Bone marrow (tissue), 2 donors: Measurements from ENCODE around the gene TPK1.
"Not testable (repeated sequence)": the region's sequence is repeated elsewhere in the genome, so short reads cannot be mapped to it uniquely, and the experiment has no call there.

Experiments used
- DNase-seq, 2 donors: peaks; one replicate each; lab custom pipeline; 2025; lab: John Stamatoyannopoulos, UW

Gene TPK1

DNA sequence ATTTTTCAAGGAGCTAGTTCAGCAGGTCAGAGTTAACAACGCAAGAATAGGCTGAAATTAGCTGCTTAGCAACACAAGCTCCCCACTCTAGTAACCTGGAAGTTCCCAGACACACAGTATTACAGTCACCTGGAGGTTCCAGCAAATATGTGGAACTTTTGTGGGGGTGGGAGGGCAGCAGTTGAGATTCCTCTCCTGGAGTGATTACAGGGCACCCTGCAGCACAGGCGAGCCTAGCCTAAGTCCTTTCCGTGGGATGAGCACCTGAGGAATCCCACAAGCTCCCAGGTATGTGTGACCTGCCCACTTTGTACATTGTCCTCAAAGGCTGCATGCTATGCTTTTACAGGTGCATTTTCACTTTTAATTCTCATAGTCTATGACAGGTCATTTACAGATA lies 13.6 kb downstream of the TPK1 start:
- no peak for DNase-seq

DNA sequence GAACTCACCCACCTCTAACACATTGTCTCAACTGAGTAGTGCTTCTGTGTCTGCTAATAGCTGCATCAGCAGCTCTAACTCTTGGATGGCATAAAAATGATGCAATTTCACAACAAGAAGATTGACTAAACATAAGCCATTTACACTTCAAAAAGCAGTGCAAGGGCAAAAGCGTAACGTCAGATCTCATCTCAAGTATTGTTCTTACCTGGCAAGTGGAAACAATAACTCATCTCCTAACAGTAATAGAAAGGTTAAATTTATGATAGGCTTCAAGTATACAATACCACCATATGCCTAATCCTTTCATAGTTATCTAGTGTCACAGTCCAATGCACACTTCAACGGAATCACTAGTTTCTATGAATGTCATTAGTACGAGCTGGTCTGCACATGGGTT lies 14.8 kb downstream of the TPK1 start:
- DNase-seq: no peak

DNA sequence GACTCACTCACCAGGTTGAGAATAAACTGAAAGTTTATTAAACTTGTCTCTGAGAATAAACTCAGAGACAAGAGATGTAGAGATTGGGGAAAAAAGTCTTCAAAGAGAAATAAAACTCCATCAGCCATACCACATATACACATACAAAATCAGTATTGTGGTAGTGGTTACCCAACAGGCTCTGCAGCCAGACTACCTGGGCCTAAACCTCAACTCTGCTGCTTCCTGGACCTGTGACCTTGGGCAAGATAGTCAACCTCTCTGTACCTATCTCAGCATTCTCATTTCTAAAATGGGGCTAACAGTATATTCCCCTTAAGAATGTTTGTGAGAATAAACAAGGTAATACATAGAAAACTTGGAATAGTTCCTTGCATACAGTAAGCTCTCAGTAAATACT lies 15.3 kb downstream of the TPK1 start:
- no peak for DNase-seq

DNA sequence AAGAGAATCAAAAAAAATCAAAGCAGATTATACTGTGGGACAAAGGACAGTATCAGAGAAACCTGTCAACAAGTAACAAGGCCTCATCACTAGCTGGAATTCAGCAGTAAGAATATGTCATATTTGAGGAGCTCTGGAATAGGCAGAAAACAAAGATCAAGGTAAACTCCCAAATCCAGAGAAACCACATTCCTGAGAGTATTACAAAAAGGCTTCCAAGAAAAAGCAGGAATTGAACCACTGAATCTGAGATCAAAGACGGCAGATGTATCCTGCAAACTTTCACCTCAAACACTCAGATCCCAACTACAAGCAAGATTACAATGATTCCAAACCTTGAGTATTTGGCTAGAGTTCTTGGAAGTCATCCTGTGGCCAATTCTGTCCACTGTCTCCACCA lies 16.3 kb downstream of the TPK1 start:
- DNase-seq: no peak

DNA sequence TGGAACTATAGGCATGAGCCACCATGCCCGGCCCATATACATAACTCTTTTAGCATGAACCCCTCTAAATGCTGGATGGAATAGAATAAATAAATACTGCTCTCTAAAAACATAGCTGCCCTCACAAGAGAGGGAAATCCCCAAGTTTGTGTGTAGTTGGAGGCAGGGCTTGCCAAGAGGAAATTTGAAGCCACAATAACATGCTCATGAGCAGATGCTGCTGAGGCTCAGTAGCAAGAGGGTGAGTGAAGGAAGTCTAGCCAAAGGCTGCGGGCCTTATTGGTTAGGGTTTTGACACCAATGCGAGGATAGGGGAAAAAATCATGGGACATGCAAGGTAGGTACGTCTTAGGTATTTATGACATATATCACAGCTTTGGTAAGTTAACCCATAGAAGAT lies 17.3 kb downstream of the TPK1 start:
- no peak for DNase-seq

DNA sequence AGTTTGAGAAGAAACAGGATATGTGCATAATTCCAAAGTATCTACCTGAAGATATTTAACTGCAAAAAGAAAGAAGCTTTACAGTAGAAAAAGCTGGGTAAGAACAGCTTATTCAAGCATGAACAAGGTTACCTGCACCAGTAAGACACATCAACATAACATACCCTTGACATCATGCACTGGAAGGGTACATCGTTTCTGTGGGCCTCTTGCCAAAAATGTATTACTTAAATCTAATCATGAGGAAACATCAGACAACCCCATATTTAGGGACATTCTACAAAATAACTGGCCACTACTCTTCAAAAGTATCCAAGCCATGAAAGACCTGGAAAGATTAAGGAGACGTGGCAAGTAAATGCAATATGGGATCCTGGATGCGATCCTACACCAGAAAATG lies 18.9 kb downstream of the TPK1 start:
- no peak for DNase-seq

DNA sequence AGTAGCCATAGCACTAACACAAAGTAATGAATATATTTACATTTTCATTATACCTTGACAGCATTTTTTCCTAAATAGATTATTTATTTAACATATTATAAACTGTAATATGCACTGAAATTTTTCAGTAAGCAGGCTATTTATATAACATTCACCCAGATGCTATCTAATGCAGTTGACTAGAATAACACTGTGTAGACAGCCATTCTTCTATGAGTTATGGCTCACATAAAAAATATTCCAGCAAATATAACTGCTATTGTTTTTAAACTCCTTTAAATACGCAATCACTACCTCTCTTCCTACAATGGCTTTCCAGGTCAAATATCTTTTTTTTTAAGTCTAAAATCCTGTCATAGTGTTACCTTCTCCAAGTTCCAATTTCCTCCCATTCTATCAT lies 21.6 kb downstream of the TPK1 start:
- DNase-seq: no peak

DNA sequence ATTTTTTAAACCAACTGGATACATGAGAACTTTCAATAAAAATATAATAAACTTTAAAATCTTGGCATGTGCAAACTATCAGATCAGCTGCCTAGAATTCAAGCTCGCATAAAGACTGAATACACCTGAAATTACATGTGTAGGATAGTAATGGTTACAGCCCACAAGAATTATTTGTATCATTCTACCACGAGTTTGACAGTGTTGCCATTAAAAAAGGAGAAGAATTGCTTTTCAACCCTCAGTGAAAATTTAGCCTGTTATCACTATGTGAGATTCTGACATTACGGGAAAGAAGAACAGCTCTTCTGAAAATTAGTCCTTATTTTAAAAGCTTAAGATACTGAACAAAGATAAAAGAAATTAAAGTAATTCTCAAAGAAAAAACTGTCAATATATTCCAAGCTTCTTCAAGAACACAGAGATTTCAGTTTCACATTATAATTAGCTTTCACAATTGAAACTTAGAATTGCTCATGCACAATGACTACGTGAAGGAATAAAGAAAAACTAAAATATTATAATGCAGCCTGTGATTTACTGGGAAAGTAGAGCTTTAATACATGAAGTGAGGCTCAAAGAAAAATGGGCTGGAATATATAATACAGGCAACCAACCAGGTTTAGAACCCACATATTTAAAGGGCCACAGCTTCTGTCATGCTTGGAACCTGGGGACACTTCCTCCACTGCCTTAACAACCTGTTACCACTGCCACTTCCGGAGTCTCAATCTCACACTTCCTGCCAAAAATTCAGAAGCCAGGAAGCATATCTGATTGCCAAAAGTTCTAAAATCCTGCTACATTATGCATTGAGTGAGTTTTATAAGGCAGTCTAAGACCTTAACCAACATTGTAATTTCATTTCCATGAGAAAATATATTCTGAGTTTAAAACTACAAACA lies 23.2 kb downstream of the TPK1 start:
- DNase-seq: no peak

DNA sequence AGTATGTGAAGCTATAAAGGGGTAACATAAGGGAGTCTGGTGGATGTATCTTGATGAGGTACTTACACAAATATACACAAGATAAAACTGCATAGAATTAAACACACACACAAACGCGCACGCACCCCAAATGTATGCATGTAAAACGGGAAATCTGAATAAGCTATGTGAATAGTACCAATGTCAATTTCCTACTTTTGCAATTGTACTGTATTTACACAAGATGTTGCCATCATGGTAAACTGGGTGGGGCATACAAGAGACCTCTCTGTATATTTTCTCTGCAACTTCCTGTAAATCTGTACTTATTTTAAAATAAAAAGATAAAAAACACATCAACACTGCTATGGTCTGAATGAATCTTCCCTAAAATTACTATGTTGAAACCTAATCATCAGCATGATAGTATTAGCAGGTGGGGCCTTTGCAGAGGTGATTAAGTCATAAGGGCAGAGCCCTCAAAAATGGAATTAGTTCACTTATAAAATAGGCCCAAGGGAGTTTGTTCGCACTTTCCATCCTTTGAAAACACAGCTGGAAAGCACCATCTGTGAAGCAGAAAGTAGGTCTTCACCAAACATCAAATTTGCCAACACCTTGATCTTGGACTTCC lies 30.1 kb downstream of the TPK1 start:
- DNase-seq: no peak

DNA sequence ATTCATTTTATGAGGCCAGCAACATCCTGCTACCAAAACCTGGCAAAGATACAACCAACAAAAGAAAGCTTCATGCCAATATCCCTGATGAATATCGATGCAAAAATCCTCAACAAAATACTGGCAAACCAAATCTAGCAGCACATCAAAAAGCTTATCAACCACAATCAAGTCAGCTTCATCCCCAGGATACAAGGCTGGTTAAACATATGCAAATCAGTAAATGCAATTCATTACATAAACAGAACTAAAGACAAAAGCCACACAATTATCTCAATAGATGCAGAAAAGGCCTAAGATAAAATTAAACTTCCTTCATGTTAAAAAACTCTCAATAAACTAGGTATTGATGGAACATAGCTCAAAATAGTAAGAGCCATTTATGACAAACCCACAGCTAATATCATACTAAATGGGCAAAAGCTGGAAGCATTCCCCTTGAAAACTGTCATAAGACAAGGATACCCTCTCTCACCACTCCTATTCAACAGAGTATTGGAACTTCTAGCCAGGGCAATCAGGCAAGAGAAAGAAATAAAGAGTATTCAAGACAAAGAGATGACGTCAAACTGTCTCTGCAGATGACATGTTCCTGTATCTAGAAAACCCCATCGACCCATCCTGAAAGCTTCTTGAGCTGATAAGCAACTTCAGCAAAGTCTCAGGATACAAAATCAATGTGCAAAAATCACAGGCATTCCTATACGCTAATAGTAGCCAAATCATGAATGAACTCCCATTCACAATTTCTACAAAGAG lies 35.0 kb downstream of the TPK1 start:
- DNase-seq: not testable (repeated sequence)

DNA sequence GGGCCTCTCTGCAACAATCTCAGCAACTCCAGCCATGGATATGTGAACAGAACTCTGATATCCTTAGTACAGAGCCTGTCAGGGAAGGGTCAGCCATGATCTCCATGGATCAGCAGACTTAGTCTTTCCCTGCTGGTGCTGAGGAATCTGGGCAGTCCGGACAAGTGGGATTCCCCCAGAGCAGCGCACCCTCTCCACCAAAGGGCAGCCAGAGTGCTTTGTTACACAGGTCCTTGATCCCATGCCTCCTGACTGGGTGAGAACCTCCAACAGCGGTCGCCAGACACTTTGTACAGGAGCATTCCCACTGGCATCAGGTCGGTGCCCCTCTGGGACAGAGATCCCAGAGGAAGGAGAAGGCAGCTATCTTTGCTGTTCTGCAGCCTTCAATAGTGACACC lies 38.9 kb downstream of the TPK1 start:
- no peak for DNase-seq

DNA sequence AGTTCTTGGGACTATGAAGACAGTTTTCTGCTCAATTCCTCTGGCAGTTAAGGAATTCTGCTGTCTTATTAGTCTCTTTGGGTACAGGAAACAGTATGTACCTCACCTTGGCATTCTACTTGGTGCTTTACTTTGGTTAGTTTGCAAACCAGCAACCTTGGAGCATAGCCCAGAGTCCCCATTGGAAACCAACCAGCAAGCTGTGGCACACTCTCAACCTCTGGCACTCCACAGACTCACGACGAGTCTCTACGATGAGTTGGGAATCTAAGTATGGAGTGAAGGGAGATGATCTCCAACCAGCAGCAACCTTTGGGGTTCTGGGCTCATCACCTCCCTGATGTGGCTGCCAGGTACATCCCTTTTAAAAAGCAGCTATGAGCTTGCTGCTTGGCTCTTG lies 43.8 kb downstream of the TPK1 start:
- no peak for DNase-seq

DNA sequence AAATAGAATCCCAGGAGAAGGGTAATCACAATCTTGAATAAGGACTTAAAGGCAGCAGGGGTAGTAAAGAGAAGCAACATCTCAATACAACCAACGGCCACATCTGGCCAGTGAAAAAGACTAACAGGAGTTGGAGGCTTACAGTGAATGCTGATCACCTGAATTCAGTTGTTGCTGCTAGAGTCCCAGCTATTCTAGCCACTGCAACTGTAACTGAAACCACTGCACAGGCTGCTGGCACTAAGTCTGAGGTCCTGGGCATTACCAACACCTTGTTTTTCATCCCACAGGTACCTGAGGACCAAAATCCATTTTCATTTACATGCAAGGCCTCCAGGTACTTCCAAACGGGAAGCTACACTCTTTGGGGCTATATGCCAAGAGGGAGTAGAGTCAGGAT lies 44.4 kb downstream of the TPK1 start:
- DNase-seq: no peak

DNA sequence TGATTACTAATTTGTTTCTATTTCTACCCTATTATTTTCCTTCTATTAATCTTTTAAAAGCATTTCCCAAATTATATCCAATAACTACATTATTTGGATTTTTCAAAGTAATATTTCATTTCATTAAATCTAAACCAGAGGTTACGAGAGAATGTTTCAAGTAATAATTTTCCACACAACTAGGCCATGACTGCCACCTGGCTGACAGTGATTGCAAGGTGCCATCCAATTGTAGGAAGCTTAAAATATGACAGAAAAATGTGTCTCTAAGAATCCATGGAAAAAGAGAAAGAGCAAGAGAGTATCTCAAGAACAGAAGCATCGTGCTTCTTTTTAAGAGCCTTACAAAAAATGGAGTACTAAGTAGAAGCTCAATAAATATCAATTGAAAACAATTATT lies 48.7 kb downstream of the TPK1 start:
- no peak for DNase-seq

DNA sequence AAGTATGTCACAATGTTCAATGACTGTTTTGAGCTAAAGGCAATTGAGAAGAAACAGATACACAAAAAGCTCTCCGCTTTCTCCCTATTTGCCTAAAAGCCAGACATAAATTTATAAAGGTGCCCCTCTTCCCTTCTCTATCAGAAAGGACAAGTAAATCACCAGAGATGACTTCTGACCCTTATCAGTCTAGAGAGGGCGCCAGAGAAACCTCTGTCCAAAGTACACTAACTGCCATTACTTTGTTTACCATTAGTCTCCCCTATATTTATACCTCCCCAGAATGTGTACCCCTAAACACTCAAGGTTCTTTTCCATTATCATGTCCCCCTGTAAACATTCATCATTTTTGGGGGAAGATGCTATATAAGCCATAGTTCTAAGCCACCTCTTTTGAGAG lies 49.3 kb downstream of the TPK1 start:
- no peak for DNase-seq

DNA sequence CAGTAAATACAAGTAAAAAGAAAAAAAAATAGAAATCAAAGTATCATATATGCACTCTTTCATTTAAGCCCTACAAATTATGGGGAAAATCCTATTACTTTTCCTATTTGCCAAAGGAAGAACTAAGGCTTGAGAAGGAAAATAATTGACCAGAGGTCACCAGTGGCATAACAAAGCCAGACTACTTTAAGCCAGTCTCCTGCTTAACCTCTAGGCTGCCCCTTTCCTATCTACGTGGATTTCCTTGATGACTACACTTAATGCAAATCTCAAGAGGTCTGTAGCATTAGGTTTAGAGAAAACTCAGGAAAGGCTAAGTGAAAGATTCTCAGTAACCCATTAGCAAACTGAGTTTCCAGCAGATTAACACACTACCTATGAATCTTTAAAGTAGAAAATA lies 49.8 kb downstream of the TPK1 start:
- DNase-seq: no peak

DNA sequence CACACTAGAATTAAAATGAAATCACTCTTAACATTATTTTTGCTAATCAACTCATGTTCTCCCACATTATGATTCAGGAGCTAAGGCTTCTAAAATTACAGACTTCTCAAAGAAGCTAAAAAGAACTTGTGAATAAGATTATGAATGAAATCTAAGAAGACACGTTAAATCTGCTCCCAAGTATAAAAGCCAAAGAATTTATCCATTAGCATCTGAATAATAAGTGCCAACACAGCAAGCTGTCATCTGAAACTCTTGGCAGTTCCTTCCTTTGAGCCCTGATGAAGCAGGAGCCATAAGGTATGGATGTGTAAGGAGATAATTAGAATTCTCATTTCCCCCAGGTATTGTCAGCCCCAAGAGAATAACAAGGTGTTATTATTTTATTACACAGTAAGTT lies 50.3 kb downstream of the TPK1 start:
- no peak for DNase-seq

DNA sequence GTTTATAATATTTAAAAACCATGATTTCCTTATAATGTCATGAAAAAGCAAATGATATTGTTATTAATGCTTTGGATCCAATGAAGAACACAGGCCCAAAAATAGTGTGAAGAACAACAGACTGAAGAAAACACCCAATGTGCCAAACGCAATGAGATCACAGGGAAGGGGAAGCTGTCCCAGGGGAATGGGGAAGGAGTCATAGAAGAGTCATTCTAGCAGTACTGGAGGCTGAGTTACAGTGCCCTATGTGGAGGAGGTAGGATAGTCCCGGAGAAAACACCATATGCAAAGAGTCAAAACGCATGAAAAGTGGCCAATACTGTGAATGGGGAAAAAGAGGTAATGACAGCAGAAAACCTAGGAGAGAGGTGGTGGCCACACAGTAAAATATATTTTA lies 50.9 kb downstream of the TPK1 start:
- DNase-seq: no peak

DNA sequence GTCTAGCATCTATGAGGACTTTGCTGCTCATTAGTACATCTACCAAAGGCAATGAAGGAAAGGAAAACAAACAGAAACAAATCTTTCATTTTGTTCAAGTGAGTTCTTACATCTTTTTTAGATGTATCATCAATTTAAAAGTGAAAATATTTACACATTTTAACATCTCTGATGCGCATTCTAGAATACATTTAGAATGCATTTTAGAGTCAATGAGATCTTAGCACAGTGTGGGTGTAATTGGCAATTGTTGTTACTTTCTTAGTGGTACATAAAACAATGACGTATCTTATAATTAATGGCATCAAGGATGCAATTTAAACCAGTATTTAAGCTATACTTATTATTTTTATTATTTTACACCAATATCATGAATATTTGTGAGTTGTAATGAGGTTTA lies 51.4 kb downstream of the TPK1 start:
- DNase-seq: no peak

DNA sequence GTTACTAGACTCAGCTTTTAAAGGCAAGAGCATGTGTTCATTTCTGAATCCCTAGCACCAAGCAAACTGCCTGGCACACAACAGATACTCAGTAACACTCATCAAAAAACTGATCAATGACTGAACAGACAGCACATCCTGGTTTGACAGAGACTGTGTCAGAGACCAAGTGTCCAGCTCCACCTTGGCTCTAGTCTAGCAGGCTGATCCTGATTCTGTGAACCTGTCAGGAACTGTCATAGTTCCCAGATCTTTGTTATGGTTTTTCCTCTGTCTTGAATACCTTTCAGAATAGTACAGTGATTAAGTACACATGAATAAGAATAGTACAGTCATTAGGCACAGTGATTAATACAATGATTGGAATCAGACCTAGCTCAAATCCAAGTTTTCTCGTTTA lies 53.0 kb downstream of the TPK1 start:
- no peak for DNase-seq

DNA sequence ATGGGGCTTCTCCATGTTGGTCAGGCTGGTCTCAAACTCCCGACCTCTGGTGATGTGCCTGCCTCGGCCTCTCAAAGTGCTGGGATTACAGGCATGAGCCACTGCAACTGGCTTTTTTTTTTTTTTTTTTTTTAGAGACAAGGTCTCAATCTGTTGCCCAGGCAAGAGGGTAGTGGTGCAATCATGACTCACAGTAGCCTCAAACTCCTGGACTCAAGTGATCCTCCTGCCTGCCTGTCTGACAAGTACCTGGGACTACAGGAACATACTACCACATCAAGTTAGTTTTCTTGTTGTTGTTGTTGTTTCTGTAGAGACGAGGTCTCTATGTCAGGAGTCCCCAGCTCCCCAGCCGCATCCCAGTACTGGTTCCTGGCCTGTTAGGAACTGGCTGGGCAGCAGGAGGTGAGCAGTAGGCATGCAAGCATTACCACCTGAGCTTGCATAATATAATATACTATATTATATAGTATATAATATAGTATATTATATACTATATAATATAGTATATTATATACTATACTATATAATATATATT lies 55.7 kb downstream of the TPK1 start:
- no peak for DNase-seq

DNA sequence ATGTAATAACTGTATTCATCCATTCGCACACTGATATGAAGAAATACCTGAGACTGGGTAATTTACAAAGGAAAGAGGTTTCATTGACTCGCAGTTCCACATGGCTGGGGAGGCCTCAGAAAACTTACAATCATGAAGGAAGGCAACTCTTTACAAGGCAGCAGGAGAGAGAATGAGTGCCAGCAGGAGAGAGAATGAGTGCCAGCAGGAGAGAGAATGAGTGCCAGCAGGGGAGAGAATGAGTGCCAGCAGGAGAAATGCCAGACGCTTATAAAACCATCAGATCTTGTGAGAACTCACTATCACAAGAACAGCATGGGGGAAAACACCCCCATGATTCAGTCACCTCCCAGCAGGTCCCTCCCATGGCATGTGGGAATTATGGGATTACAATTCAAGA lies 58.0 kb downstream of the TPK1 start:
- not testable (repeated sequence) for DNase-seq
